ENCODE data around the gene ROPN1. TPM values are rescaled to one million over a fixed set of nuclear protein-coding genes. Genes with fewer than 3 reads are reported as not detected.

Gene ROPN1
- total RNA-seq, 4 donors from 2014 or later = not detected

DNA sequence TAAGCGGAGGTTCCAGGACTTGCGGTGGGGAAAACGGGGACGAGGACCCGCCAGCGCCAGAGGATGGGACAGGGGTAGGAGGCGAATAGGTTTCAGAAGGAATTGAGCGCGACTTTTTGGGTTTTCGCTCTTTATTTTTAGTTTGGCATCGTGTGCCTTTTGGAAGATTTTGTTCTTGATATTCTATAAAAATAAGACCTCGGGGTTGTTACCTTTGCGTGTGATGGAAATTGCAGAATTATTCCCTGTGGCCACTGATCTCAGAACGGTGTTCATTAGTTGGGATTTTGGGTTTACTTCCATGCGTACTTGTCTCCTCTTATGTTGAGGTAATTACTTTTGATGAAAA, 30.4 kb downstream of the ROPN1 start:
- TF ChIP-seq CTCF (IDR thresholded peaks at IDR 0.05) (no peak), POLR2A (IDR thresholded peaks at IDR 0.05) (no peak)
- DNase-seq = no peak
- Histone ChIP-seq H3K4me3 (peak overlapping the region; percentile 53 to 69 (median 66)), H3K27me3 (no peaks in the 10 kb centered on the region), H3K9me3 (no peaks in the 10 kb centered on the region), H3K4me1 (peaks cover 0 to 8% (median 0%) of the 10 kb centered on the region in 4 donors), H3K36me3 (no peaks in the 10 kb centered on the region), H3K27ac (peak overlapping the region; percentile 70 to 80 (median 72))

DNA sequence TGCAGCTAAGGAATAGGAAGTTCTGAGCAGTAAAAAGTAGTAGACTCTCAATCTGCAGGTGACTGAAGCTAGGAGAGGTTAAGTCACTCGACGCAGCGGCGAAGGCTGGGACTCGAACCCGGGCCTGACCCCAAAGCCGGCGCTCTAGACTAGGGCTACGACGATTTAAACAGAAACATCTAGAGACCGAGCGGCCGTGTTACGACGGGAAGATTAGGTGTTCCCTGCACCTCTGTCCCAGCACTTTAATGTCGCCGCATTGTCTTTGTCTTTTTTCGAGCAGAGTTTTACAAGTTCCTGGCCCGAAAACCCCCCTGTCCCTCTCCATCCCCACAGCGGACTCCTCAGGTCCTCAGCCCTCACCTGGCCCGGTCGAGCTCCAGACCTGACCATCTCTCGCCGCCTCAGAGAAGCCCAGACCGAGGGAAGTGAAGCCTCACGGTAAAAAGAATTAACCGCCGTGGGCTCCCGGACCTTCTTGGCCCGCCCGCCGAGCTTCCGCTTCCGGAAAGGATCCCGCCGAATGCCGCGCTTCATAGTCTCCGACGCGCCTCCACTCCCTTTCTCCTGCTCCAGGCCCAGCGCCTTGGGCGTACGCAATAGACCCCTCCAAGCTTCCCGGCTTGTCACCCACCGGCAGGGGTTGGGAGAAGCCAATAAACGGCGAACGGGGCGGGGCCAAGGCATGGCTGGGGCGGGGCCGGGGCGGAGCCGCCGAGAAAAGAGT, 31.0 kb downstream of the ROPN1 start, which contains the start of gene CCDC14:
Gene CCDC14 (minus strand): TSS at position 449 of the 727 bp plus-strand sequence. CDS start 56 bp downstream, at position 393.
- TF ChIP-seq CTCF (IDR thresholded peaks at IDR 0.05) (peak in 2 of 6 experiments; percentile 9), POLR2A (IDR thresholded peaks at IDR 0.05) (peak in 1 of 2 donors; percentile 64)
- H3K27me3 ChIP-seq = no peaks in the 10 kb centered on the region

GRCh38 chr3:123953735-123954134, 38.2 kb downstream of the ROPN1 start:
- Histone ChIP-seq H3K4me3 (no peak overlapping the region), H3K9me3 (no peaks in the 10 kb centered on the region), H3K27ac (no peak overlapping the region), H3K4me1 (no peaks in the 10 kb centered on the region), H3K36me3 (peaks cover 0 to 18% (median 0%) of the 10 kb centered on the region in 3 donors), H3K27me3 (no peaks in the 10 kb centered on the region)
- DNase-seq = no peak
- no peak for TF ChIP-seq POLR2A (IDR thresholded peaks at IDR 0.05)
- TF ChIP-seq CTCF (IDR thresholded peaks at IDR 0.05) = no peak

More for the DNA sequence above, 31.0 kb downstream of the ROPN1 start, which contains the start of gene CCDC14:
- Histone ChIP-seq H3K36me3 (no peaks in the 10 kb centered on the region), H3K4me1 (peaks cover 0 to 8% (median 0%) of the 10 kb centered on the region in 4 donors), H3K4me3 (peak within 1 kb of the TSS; percentile 53 to 69 (median 66)), H3K27ac (peak within 1 kb of the TSS; percentile 70 to 80 (median 72)), H3K9me3 (no peaks in the 10 kb centered on the region)
- DNase-seq = peak; percentile 74 to 93 (median 92)

- TF ChIP-seq POLR2A (IDR thresholded peaks at IDR 0.05) (no peak), CTCF (IDR thresholded peaks at IDR 0.05) (no peak)
- Histone ChIP-seq H3K4me1 (no peaks in the 10 kb centered on the region), H3K9me3 (no peaks in the 10 kb centered on the region), H3K27ac (no peak overlapping the region), H3K4me3 (no peak overlapping the region), H3K27me3 (no peaks in the 10 kb centered on the region), H3K36me3 (peaks cover 0 to 26% (median 0%) of the 10 kb centered on the region in 3 donors)
- DNase-seq = no peak
These were observed 38.9 kb downstream of the ROPN1 start for GRCh38 chr3:123952844-123953520.

DNA sequence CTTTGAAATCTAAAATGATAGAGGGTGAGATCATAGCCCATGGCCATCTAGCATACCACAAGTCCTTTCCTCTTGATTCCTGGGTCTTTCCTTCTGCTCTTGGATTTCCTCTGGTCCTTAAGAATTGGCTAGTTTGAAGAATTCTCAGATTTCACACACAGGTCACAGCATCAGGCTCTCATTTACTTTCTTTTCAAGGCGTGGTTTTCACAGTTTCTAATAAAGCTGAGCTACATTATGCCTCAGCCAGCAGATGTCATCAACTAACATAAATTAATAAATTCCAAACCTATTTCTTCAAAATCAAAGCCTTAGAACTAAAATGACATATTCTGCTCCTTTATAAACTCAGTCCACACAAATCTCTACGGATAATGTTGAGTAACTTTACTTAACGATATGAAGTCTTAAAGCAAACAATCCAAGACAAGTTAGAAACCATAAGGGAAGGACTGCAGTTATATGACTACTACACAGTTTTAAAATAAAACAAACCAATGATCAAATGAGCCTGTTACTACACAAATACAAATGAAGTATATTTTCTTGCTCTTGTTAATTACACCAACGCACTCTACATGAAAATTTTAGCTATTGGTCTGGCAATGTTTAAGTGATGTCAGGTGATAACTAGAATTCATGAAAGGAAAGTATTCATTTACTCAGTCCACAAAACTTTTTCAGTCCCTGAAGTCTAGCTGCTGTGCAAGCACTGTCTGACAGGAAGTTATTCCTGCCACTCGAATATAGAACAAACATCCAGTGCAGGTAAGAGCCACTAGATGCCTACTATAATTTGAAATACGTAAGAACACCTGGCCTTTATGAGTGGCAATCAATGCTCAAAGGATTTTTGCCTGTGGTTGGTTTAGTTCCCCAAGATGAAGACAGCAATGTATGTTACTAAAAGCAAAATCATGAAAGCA, 40.1 kb downstream of the ROPN1 start:
- no peak overlapping the region for H3K27ac ChIP-seq
- H3K4me1 ChIP-seq = no peaks in the 10 kb centered on the region
- H3K36me3 ChIP-seq = peaks cover 0 to 30% (median 0%) of the 10 kb centered on the region in 3 donors
- DNase-seq = no peak
- TF ChIP-seq POLR2A (IDR thresholded peaks at IDR 0.05) (no peak), CTCF (IDR thresholded peaks at IDR 0.05) (no peak)
- H3K27me3 ChIP-seq = no peaks in the 10 kb centered on the region
- H3K4me3 ChIP-seq = no peak overlapping the region
- H3K9me3 ChIP-seq = no peaks in the 10 kb centered on the region

Measured in Peyer's patch (tissue), 4 donors.